ENCODE data around the gene HIF1AN. TPM values are rescaled to one million over a fixed set of nuclear protein-coding genes. Genes with fewer than 3 reads are reported as not detected.

HIF1AN gene
- total and polyA plus RNA-seq, 2 donors: 7.3 to 7.4 TPM

DNA sequence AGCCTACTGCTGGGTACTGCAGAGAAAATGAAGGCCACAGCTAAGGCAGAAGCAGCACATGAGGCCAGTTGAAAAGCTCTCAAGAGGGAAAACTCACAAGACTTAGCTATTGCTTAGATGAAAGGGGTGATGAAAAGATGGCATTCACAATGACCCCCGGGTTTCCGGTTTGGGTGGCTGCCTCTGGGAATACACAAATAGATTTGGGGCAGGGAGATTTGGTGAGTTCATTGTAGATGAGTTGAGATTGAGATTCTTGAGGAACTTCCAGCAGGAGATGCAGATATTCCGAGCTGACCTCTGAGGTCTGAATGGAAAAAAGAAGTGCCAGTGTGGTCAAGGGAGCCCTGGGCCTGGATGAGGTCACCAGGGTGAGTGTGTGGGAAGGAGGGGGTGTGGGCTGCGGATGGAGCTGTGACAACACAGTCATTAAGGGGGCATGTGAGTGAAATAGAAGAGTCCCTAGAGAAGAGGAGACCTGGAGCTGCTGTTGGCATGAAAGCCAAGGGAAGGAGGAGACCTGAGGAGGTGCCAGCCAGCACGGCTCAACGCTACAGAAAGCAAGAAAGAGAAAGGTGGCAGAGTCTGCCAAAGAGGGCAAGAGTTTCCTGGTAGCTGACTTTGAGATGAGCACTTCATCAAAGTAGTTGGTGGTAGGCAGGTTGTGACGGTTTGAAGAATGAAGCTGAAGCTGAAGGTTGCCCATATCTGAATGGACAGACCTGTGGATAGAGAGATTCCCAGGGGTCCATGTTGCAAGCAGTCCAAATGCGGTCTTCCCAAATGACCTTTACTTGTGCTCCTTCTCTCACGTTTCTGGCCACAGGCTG is 43.7 kb downstream of the HIF1AN start:
- DNase-seq (ENCODE audit: low read depth in 6 of 9, low spot score in 9 of 9): no peak
- peaks cover 6 to 33% of the 10 kb centered on the region in 2 donors for H3K27me3 ChIP-seq (ENCODE audit: control insufficient read depth in 2 of 2, insufficient read depth in 1 of 2, low read length in 1 of 2)
- no peaks in the 10 kb centered on the region for H3K4me1 ChIP-seq (ENCODE audit: control insufficient read depth in 2 of 2, insufficient read depth in 2 of 2, low read length in 2 of 2)
- H3K9me3 ChIP-seq (ENCODE audit: control insufficient read depth in 2 of 2, insufficient read depth in 1 of 2, low read length in 1 of 2): no peaks in the 10 kb centered on the region
- no peak overlapping the region for H3K4me3 ChIP-seq (ENCODE audit: low read length in 2 of 2)
- H3K27ac ChIP-seq (ENCODE audit: low read depth in 1 of 2, low read length in 1 of 2): no peak overlapping the region
- WGBS: 85% methylated on average over 9 of the region's 9 CpGs
- no peaks in the 10 kb centered on the region for H3K36me3 ChIP-seq (ENCODE audit: control insufficient read depth in 2 of 2, insufficient read depth in 2 of 2, low read length in 1 of 2)

DNA sequence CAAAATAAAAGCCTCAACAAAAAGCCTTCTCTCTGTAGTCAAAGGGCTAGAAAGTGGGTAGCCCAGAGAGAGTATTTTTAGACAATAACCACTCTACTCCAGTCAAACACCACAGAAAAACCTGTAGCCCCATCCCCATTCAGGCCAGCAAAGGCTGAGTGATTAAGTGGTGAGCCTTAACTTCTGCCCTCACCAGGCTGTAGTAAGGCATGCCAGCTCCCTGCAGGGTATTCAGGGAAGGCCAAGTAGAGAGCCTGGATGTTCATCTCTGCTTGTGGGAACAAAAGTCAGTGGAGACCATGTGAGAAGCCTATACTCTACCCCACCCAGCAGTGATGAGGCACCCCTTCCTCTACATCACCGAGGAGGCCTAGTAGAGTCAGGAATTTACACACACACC is 51.2 kb downstream of the HIF1AN start:
- peaks cover 0 to 21% of the 10 kb centered on the region in 2 donors for H3K27me3 ChIP-seq (ENCODE audit: control insufficient read depth in 2 of 2, insufficient read depth in 1 of 2, low read length in 1 of 2)
- WGBS: 31% methylated on average over 1 of the region's 1 CpG

GRCh38 chr10:100598166-100598565 is 62.4 kb downstream of the HIF1AN start:
- H3K36me3 ChIP-seq (ENCODE audit: control insufficient read depth in 2 of 2, insufficient read depth in 2 of 2, low read length in 1 of 2): no peaks in the 10 kb centered on the region
- H3K27ac ChIP-seq (ENCODE audit: low read depth in 1 of 2, low read length in 1 of 2): no peak overlapping the region
- H3K4me3 ChIP-seq (ENCODE audit: low read length in 2 of 2): no peak overlapping the region
- DNase-seq (ENCODE audit: low read depth in 6 of 9, low spot score in 9 of 9): no peak
- H3K27me3 ChIP-seq (ENCODE audit: control insufficient read depth in 2 of 2, insufficient read depth in 1 of 2, low read length in 1 of 2): peaks cover 0 to 17% of the 10 kb centered on the region in 2 donors
- H3K9me3 ChIP-seq (ENCODE audit: control insufficient read depth in 2 of 2, insufficient read depth in 1 of 2, low read length in 1 of 2): no peaks in the 10 kb centered on the region
- no peaks in the 10 kb centered on the region for H3K4me1 ChIP-seq (ENCODE audit: control insufficient read depth in 2 of 2, insufficient read depth in 2 of 2, low read length in 2 of 2)

More for the DNA sequence above, 51.2 kb downstream of the HIF1AN start:
- Histone ChIP-seq H3K9me3 (ENCODE audit: control insufficient read depth in 2 of 2, insufficient read depth in 1 of 2, low read length in 1 of 2) (no peaks in the 10 kb centered on the region), H3K4me3 (ENCODE audit: low read length in 2 of 2) (no peak overlapping the region), H3K36me3 (ENCODE audit: control insufficient read depth in 2 of 2, insufficient read depth in 2 of 2, low read length in 1 of 2) (no peaks in the 10 kb centered on the region), H3K4me1 (ENCODE audit: control insufficient read depth in 2 of 2, insufficient read depth in 2 of 2, low read length in 2 of 2) (no peaks in the 10 kb centered on the region), H3K27ac (ENCODE audit: low read depth in 1 of 2, low read length in 1 of 2) (no peak overlapping the region)
- no peak for DNase-seq (ENCODE audit: low read depth in 6 of 9, low spot score in 9 of 9)

DNA sequence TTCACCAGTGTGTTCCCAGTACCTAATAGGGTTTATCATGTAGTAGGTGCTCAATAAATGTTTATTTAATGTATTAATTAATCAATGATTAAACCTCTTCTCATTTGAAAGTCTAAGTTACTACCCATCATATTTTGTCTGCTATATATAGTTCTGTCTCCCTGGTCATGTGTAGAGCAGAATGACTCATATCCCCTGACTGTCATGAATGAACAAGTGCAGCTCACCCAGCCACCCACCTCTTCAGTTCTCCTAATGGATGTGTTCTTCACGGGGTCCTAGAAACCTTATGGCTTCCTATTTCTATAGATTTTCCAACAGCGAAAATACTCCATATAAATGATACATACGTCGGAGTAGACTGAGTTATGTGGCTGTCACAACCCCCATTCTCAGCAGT is 64.5 kb downstream of the HIF1AN start:
- 92% methylated on average over 4 of the region's 4 CpGs for WGBS
- Histone ChIP-seq H3K4me1 (ENCODE audit: control insufficient read depth in 2 of 2, insufficient read depth in 2 of 2, low read length in 2 of 2) (no peaks in the 10 kb centered on the region), H3K27ac (ENCODE audit: low read depth in 1 of 2, low read length in 1 of 2) (no peak overlapping the region), H3K9me3 (ENCODE audit: control insufficient read depth in 2 of 2, insufficient read depth in 1 of 2, low read length in 1 of 2) (no peaks in the 10 kb centered on the region), H3K27me3 (ENCODE audit: control insufficient read depth in 2 of 2, insufficient read depth in 1 of 2, low read length in 1 of 2) (peaks cover 0 to 14% of the 10 kb centered on the region in 2 donors), H3K4me3 (ENCODE audit: low read length in 2 of 2) (no peak overlapping the region), H3K36me3 (ENCODE audit: control insufficient read depth in 2 of 2, insufficient read depth in 2 of 2, low read length in 1 of 2) (no peaks in the 10 kb centered on the region)
- DNase-seq (ENCODE audit: low read depth in 6 of 9, low spot score in 9 of 9): no peak

DNA sequence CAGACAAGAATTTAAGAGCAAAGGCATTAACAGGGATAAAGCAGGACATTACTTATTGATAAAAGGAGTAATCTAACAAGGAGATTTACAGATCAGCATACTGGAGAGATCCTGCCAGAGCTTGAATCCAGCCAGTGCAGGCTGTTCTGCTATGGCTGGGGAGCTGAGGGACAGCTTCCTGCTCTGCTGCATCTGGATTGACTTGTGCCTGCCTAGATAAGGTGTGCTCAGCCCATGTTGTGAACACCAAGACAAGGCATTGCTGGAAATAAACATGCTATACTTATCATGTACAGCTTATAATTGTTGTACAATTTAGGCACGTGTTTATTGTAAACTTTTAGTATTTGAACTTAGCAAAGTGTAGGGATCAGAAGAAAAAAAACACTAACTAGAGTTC is 71.7 kb downstream of the HIF1AN start:
- DNase-seq (ENCODE audit: low read depth in 6 of 9, low spot score in 9 of 9): no peak
- WGBS: 72% methylated on average over 1 of the region's 1 CpG
- H3K27me3 ChIP-seq (ENCODE audit: control insufficient read depth in 2 of 2, insufficient read depth in 1 of 2, low read length in 1 of 2): peaks cover 0 to 15% of the 10 kb centered on the region in 2 donors

More for the DNA sequence above, 71.7 kb downstream of the HIF1AN start:
- Histone ChIP-seq H3K4me1 (ENCODE audit: control insufficient read depth in 2 of 2, insufficient read depth in 2 of 2, low read length in 2 of 2) (no peaks in the 10 kb centered on the region), H3K4me3 (ENCODE audit: low read length in 2 of 2) (no peak overlapping the region), H3K9me3 (ENCODE audit: control insufficient read depth in 2 of 2, insufficient read depth in 1 of 2, low read length in 1 of 2) (no peaks in the 10 kb centered on the region), H3K27ac (ENCODE audit: low read depth in 1 of 2, low read length in 1 of 2) (no peak overlapping the region), H3K36me3 (ENCODE audit: control insufficient read depth in 2 of 2, insufficient read depth in 2 of 2, low read length in 1 of 2) (no peaks in the 10 kb centered on the region)

Other genes with a start within 250 kb of the HIF1AN start
- gene BLOC1S2, start 249.3 kb upstream of the HIF1AN start, total RNA-seq: 49.9 TPM
- 114 TPM for gene BLOC1S2, start 249.3 kb upstream of the HIF1AN start, polyA plus RNA-seq
- 0.19 TPM for gene PKD2L1, start 205.7 kb upstream of the HIF1AN start, total RNA-seq
- gene PKD2L1, start 205.7 kb upstream of the HIF1AN start, polyA plus RNA-seq: 6.1 TPM
- 22.0 TPM for gene SCD, start 188.7 kb upstream of the HIF1AN start, total RNA-seq
- 26.0 TPM for gene SCD, start 188.7 kb upstream of the HIF1AN start, polyA plus RNA-seq
- 0.14 TPM for gene WNT8B, start 72.9 kb upstream of the HIF1AN start, total RNA-seq
- gene WNT8B, start 72.9 kb upstream of the HIF1AN start, polyA plus RNA-seq: 0.18 TPM
- gene SEC31B, start 16.1 kb upstream of the HIF1AN start, total RNA-seq: 10.5 TPM
- gene SEC31B, start 16.1 kb upstream of the HIF1AN start, polyA plus RNA-seq: 70.7 TPM
- 284 TPM for gene NDUFB8, start 6.1 kb upstream of the HIF1AN start, total RNA-seq
- gene NDUFB8, start 6.1 kb upstream of the HIF1AN start, polyA plus RNA-seq: 222 TPM
- gene PAX2, start 209.6 kb downstream of the HIF1AN start, total RNA-seq: 0.09 TPM
- gene PAX2, start 209.6 kb downstream of the HIF1AN start, polyA plus RNA-seq: 0.43 TPM

Measured in thymus (tissue), 11 donors.